Panc1 (cell line): ENCODE data around the gene EMC9. TPM values are rescaled to one million over a fixed set of nuclear protein-coding genes. Genes with fewer than 3 reads are reported as not detected.

ENCODE experiments used
- ATAC-seq: fragments of 200-7000 bp; cut with Tn5 transposase; 2 replicates; pipeline ENCODE4 v1.9.1; 2020; ENCODE audit warnings: mild to moderate bottlenecking, moderate library complexity
- BruUV-seq: library from RNA; stranded (reverse); fragments of 400-500 nt; replicated peaks from 2 replicates; lab custom pipeline; 2021; lab: Mats Ljungman, UMichigan
- CTCF ChIA-PET: fragments of 300-600 bp; sonication (Branson Sonifier 250); formaldehyde crosslinking; loops from one replicate; lab custom pipeline; 2022; ENCODE audit warnings: antibody characterized with exemption; lab: Charles Lee
- POLR2A ChIA-PET: fragments of 300-600 bp; sonication (Branson Sonifier 250); formaldehyde crosslinking; loops from one replicate; lab custom pipeline; 2022; ENCODE audit warnings: antibody characterized with exemption; lab: Charles Lee
- DNase-seq: peaks from one replicate; pipeline ENCODE4 v3.0.0-alpha.2; 2010; ENCODE audit warnings: low read depth, low spot score
- H3K27ac ChIP-seq: 2 replicates; pipeline ENCODE4 v1.5.1; 2011; ENCODE audit warnings: mild to moderate bottlenecking, low read length, inconsistent platforms
- H3K27me3 ChIP-seq: fragments of 200-500 bp; sonication (Bioruptor generic); 2 replicates; pipeline ENCODE4 v1.6.0; 2014; ENCODE audit warnings: low read length, inconsistent platforms; ENCODE audit not compliant: control insufficient read depth, insufficient read depth
- H3K36me3 ChIP-seq: fragments of 200-500 bp; sonication (Bioruptor generic); 2 replicates; pipeline ENCODE4 v1.5.1; 2014; ENCODE audit warnings: inconsistent platforms, mild to moderate bottlenecking, low read length, moderate library complexity; ENCODE audit not compliant: control insufficient read depth, insufficient read depth
- H3K4me1 ChIP-seq: 2 replicates; pipeline ENCODE4 v1.5.1; 2011; ENCODE audit warnings: inconsistent platforms, mild to moderate bottlenecking, low read length, moderate library complexity; ENCODE audit not compliant: control insufficient read depth, insufficient read depth
- H3K4me3 ChIP-seq, 2 experiments: 2 replicates each; pipeline ENCODE4 v1.5.1; 2011 to 2012; ENCODE audit warnings: low read depth in 2 of 2, low read length in 2 of 2, mild to moderate bottlenecking in 2 of 2, inconsistent platforms in 1 of 2, moderate library complexity in 1 of 2
- H3K9me3 ChIP-seq: fragments of 200-500 bp; sonication (Bioruptor generic); 2 replicates; pipeline ENCODE4 v1.5.1; 2014; ENCODE audit warnings: low read depth, mild to moderate bottlenecking, inconsistent platforms, low read length, moderate library complexity; ENCODE audit not compliant: control insufficient read depth, insufficient read depth
- POLR2AphosphoS5 ChIP-seq: IDR thresholded peaks from 2 replicates; pipeline ENCODE4 v1.6.1; 2012; ENCODE audit warnings: mild to moderate bottlenecking, low read depth, low read length, moderate library complexity
- REST ChIP-seq, 2 experiments: IDR thresholded peaks; 2 replicates each; pipeline ENCODE4 v1.6.1; 2011 to 2012; ENCODE audit warnings: low read depth in 2 of 2, control low read depth in 1 of 2, low read length in 1 of 2, mild to moderate bottlenecking in 1 of 2, moderate library complexity in 1 of 2; ENCODE audit not compliant: insufficient read depth in 1 of 2
- SIN3A ChIP-seq: IDR thresholded peaks from 2 replicates; pipeline ENCODE4 v1.6.1; 2012; ENCODE audit warnings: low read depth, mild to moderate bottlenecking, low read length, moderate library complexity, borderline replicate concordance; ENCODE audit not compliant: insufficient read depth
- TCF7L2 ChIP-seq: IDR thresholded peaks from 2 replicates; pipeline ENCODE4 v1.6.1; 2011; ENCODE audit warnings: mild to moderate bottlenecking, low read depth, low read length, inconsistent platforms
- in situ Hi-C: cut with HindIII; loops from 2 replicates; pipeline ENCODE4 v1.10.0; 2016; ENCODE audit warnings: low sequenced_read_pairs, low pct_unique_long_range_greater_than_20kb
- intact Hi-C: fragments of 100-400 bp; cut with micrococcal nuclease; formaldehyde crosslinking; loops from one replicate; pipeline ENCODE4 v1.10.0; 2022; ENCODE audit not compliant: unreplicated experiment
- total RNA-seq: library from RNA; stranded (reverse); gene quantifications from one replicate; pipeline ENCODE4 v1.2.1, GENCODE V29; 2021; ENCODE audit not compliant: unreplicated experiment
- TF ChIP-seq, protein P1 (sequence below): fragments of 450-650 bp; IDR thresholded peaks from 2 replicates; pipeline ENCODE4 v1.5.1; 2017; ENCODE audit warnings: mild to moderate bottlenecking

EMC9 gene
- total RNA-seq, 1 experiment from 2014 or later = 42.5 TPM

- ChIA-PET CTCF (interaction anchor here (0.7 to 0.9 kb wide), 3 partner anchors 21 to 39 kb away, joined by 3 to 4 read pairs (median 3); partner anchors contain the start of genes DCAF11, IRF9 and NRL), POLR2A (interaction anchor here (0.6 to 0.7 kb wide), 6 partner anchors 15 to 129 kb away, joined by 3 to 24 read pairs (median 4); partner anchors contain the start of genes DCAF11 and NRL)
- H3K27ac ChIP-seq = peak within 1 kb of the TSS; percentile 81
- DNase-seq = no peak
- no peaks in the 10 kb centered on the region for H3K27me3 ChIP-seq
- peaks cover 30% of the 10 kb centered on the region for H3K4me1 ChIP-seq
- TF ChIP-seq, protein P1, sequence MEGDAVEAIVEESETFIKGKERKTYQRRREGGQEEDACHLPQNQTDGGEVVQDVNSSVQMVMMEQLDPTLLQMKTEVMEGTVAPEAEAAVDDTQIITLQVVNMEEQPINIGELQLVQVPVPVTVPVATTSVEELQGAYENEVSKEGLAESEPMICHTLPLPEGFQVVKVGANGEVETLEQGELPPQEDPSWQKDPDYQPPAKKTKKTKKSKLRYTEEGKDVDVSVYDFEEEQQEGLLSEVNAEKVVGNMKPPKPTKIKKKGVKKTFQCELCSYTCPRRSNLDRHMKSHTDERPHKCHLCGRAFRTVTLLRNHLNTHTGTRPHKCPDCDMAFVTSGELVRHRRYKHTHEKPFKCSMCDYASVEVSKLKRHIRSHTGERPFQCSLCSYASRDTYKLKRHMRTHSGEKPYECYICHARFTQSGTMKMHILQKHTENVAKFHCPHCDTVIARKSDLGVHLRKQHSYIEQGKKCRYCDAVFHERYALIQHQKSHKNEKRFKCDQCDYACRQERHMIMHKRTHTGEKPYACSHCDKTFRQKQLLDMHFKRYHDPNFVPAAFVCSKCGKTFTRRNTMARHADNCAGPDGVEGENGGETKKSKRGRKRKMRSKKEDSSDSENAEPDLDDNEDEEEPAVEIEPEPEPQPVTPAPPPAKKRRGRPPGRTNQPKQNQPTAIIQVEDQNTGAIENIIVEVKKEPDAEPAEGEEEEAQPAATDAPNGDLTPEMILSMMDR = no peak
- TF ChIP-seq POLR2AphosphoS5 (peak; percentile 33; the same call in 1 of the 2 replicates), SIN3A (0 out of 2 replicates have a peak, but pooled peaks have one; percentile 70)
- H3K4me3 ChIP-seq = peak within 1 kb of the TSS; percentile 68 to 81
- intact Hi-C loops (no loop called here), in situ Hi-C loops (no loop called here)
- peak; percentile 93 for ATAC-seq
- H3K9me3 ChIP-seq = no peaks in the 10 kb centered on the region
- H3K36me3 ChIP-seq = no peaks in the 10 kb centered on the region; the same call in 1 of the 2 replicates
- no TSS peak for BruUV-seq
Measured at GRCh38 chr14:24135834-24136683, 5.3 kb downstream of the EMC9 start, which contains the start of gene PSME1. Gene PSME1 (plus strand): TSS chr14:24136194. CDS start chr14:24136263, 69 bp downstream.

DNA sequence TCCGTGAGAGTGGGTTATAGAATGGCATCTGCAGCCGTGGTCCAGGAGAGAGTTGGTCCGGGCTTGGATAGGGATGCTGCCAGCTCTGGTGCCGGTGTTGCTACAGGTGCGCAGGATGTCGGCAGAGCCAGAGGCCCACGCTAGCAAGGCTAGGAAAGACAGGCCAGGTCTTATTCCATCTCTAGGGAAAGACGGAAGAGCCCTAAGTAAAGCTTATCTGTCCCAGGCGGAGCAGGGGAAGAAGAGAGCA lies 5.9 kb downstream of the EMC9 start:
- ATAC-seq (peak; percentile 40), DNase-seq (no peak)
- no peaks in the 10 kb centered on the region for H3K27me3 ChIP-seq
- no TSS peak for BruUV-seq
- H3K4me3 ChIP-seq = peak overlapping the region; percentile 68 to 81
- no peaks in the 10 kb centered on the region; the same call in 1 of the 2 replicates for H3K36me3 ChIP-seq
- no peaks in the 10 kb centered on the region for H3K9me3 ChIP-seq
- intact Hi-C loops (no loop called here), in situ Hi-C loops (no loop called here)
- peaks cover 30% of the 10 kb centered on the region for H3K4me1 ChIP-seq
- peak overlapping the region; percentile 81 for H3K27ac ChIP-seq
- TF ChIP-seq SIN3A = no peak
- no peak for TF ChIP-seq TCF7L2
- TF ChIP-seq, protein P1 = no peak
- no peak for TF ChIP-seq POLR2AphosphoS5
- TF ChIP-seq REST (IDR thresholded peaks at IDR 0.05; ENCODE audit: insufficient read depth in 1 of 2, low read depth in 2 of 2, low read length in 1 of 2) = no peak
- ChIA-PET POLR2A (interaction anchor here (0.6 to 0.7 kb wide), 4 partner anchors 20 to 129 kb away, joined by 3 to 24 read pairs (median 4); partner anchors contain the start of genes DCAF11 and NRL), CTCF (interaction anchor here (0.7 to 0.9 kb wide), 2 partner anchors 25 to 38 kb away, joined by 3 to 4 read pairs; partner anchors contain the start of gene IRF9)
